GM19351 (cell line): ENCODE measurements around the gene AP3S2.
"Not testable (repeated sequence)": the region's sequence is repeated elsewhere in the genome, so short reads cannot be mapped to it uniquely, and the experiment has no call there.

Experiments used
- ATAC-seq: cut with Tn5 transposase; IDR thresholded peaks from one replicate; pipeline ENCODE4 v1.9.1; 2021; ENCODE audit warnings: mild to moderate bottlenecking, moderate library complexity; ENCODE audit not compliant: unreplicated experiment

The AP3S2 gene

GRCh38 chr15:89836267-89837133 lies 57.3 kb downstream of the AP3S2 start:
- ATAC-seq = no peak

- no peak for ATAC-seq
Measured at GRCh38 chr15:89835176-89835564, 58.6 kb downstream of the AP3S2 start.

- not testable (repeated sequence) for ATAC-seq
Measured at GRCh38 chr15:89834465-89835175, 59.2 kb downstream of the AP3S2 start.

- no peak for ATAC-seq
Measured at GRCh38 chr15:89833966-89834365, 59.8 kb downstream of the AP3S2 start.

- ATAC-seq = no peak
Measured at GRCh38 chr15:89830639-89831038, 63.2 kb downstream of the AP3S2 start.

- no peak for ATAC-seq
Measured at GRCh38 chr15:89829616-89830440, 64.0 kb downstream of the AP3S2 start.

- no peak for ATAC-seq
Measured at GRCh38 chr15:89829161-89829560, 64.6 kb downstream of the AP3S2 start.

GRCh38 chr15:89828281-89829145 lies 65.3 kb downstream of the AP3S2 start:
- no peak for ATAC-seq

- no peak for ATAC-seq
Measured at GRCh38 chr15:89827829-89828228, 66.0 kb downstream of the AP3S2 start.

- ATAC-seq = no peak
Measured at GRCh38 chr15:89826671-89827655, 66.8 kb downstream of the AP3S2 start.

- ATAC-seq = no peak
Measured at GRCh38 chr15:89825271-89825940, 68.4 kb downstream of the AP3S2 start.

GRCh38 chr15:89824607-89824867 lies 69.3 kb downstream of the AP3S2 start:
- no peak for ATAC-seq

GRCh38 chr15:89823836-89824606 lies 69.8 kb downstream of the AP3S2 start:
- ATAC-seq = no peak

GRCh38 chr15:89822951-89823711 lies 70.7 kb downstream of the AP3S2 start:
- ATAC-seq = no peak

GRCh38 chr15:89822611-89822950 lies 71.2 kb downstream of the AP3S2 start:
- no peak for ATAC-seq

- no peak for ATAC-seq
Measured at GRCh38 chr15:89822026-89822425, 71.8 kb downstream of the AP3S2 start.
